Measurements from ENCODE around the gene KCNC4. TPM values are rescaled to one million over a fixed set of nuclear protein-coding genes. Genes with fewer than 3 reads are reported as not detected.

KCNC4 gene
- total and polyA plus RNA-seq, 2 of the 13 experiments (the other 11 are each of a cell fraction or from before 2014, with no cell fraction given), result 0.24 to 0.66 TPM

DNA sequence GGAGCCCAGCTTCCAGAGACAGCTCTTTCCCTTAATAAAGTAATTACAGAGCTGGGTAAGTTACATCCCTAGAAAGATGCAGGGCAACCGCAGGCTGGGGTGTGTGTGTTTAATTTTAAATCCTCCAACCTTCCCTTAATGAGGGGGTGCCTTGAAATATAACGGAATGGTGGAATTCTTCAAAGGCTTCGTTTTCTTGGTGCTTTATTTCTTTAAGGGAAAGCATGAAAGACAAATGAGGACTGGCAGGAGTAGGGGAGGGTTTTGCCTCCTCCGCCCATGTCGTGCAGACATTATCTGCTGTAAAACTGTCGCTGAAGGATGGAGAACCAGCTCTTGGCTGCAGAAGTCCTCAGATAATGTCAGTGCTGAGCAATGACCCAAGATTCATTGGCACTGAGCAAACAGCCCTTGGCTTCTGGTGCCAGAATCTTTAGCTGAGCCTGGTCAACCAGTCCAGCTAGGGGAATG is 44.3 kb upstream of the KCNC4 start:
- no peak overlapping the region for H3K27ac ChIP-seq (ENCODE audit: extremely low read length, insufficient read depth, low read length)
- H4K20me1 ChIP-seq (ENCODE audit: insufficient read depth, low read length), result no peaks in the 10 kb centered on the region
- in situ Hi-C loops (cut with HindIII; ENCODE audit: extremely low pct_ligation_motif_present, low pct_unique_long_range_greater_than_20kb) (no loop called here), intact Hi-C loops (cut with micrococcal nuclease; ENCODE audit: unreplicated experiment) (no loop called here)
- no peak for TF ChIP-seq ZNF749 (CRISPR knock-in tag; IDR thresholded peaks at IDR 0.05; ENCODE audit: borderline replicate concordance)
- TF ChIP-seq PLRG1 (conservative IDR thresholded peaks at IDR 0.05), result no peak
- no peak for TF ChIP-seq RARA (CRISPR knock-in tag; IDR thresholded peaks at IDR 0.05)
- no peak for TF ChIP-seq SPEN (CRISPR knock-in tag; IDR thresholded peaks at IDR 0.05; ENCODE audit: low read depth)
- no peak for TF ChIP-seq SOX6 (IDR thresholded peaks at IDR 0.05)
- TF ChIP-seq SOX6 (CRISPR knock-in tag; IDR thresholded peaks at IDR 0.05), result no peak
- TF ChIP-seq STAT5B (CRISPR knock-in tag; IDR thresholded peaks at IDR 0.05), result no peak
- no peak for TF ChIP-seq KLF9 (CRISPR knock-in tag; IDR thresholded peaks at IDR 0.05; ENCODE audit: low read depth)
- no peak for TF ChIP-seq TEAD2 (CRISPR knock-in tag; IDR thresholded peaks at IDR 0.05)
- no peak for TF ChIP-seq NR2F6 (IDR thresholded peaks at IDR 0.05)
- no peak for TF ChIP-seq NR2F6 (CRISPR knock-in tag; IDR thresholded peaks at IDR 0.05)
- TF ChIP-seq TCF7 (IDR thresholded peaks at IDR 0.05; ENCODE audit: low read depth), result no peak
- TF ChIP-seq, protein P1, sequence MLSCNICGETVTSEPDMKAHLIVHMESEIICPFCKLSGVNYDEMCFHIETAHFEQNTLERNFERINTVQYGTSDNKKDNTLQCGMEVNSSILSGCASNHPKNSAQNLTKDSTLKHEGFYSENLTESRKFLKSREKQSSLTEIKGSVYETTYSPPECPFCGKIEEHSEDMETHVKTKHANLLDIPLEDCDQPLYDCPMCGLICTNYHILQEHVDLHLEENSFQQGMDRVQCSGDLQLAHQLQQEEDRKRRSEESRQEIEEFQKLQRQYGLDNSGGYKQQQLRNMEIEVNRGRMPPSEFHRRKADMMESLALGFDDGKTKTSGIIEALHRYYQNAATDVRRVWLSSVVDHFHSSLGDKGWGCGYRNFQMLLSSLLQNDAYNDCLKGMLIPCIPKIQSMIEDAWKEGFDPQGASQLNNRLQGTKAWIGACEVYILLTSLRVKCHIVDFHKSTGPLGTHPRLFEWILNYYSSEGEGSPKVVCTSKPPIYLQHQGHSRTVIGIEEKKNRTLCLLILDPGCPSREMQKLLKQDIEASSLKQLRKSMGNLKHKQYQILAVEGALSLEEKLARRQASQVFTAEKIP (CRISPR knock-in tag; IDR thresholded peaks at IDR 0.05; ENCODE audit: borderline replicate concordance), result no peak
- TF ChIP-seq KAT7 (CRISPR knock-in tag; IDR thresholded peaks at IDR 0.05; ENCODE audit: borderline replicate concordance), result no peak
- TF ChIP-seq YY1 (IDR thresholded peaks at IDR 0.05; ENCODE audit: insufficient read depth, insufficient replicate concordance, low read depth, low read length), result no peak
- TF ChIP-seq, protein P2, sequence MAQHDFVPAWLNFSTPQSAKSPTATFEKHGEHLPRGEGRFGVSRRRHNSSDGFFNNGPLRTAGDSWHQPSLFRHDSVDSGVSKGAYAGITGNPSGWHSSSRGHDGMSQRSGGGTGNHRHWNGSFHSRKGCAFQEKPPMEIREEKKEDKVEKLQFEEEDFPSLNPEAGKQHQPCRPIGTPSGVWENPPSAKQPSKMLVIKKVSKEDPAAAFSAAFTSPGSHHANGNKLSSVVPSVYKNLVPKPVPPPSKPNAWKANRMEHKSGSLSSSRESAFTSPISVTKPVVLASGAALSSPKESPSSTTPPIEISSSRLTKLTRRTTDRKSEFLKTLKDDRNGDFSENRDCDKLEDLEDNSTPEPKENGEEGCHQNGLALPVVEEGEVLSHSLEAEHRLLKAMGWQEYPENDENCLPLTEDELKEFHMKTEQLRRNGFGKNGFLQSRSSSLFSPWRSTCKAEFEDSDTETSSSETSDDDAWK (CRISPR knock-in tag; IDR thresholded peaks at IDR 0.05), result no peak
- TF ChIP-seq HES4 (CRISPR knock-in tag; IDR thresholded peaks at IDR 0.05; ENCODE audit: borderline replicate concordance), result no peak
- TF ChIP-seq TBX2 (CRISPR knock-in tag; IDR thresholded peaks at IDR 0.05; ENCODE audit: borderline replicate concordance), result no peak
- TF ChIP-seq ZNF816 (CRISPR knock-in tag; IDR thresholded peaks at IDR 0.05; ENCODE audit: borderline replicate concordance), result no peak
- no peak for TF ChIP-seq CEBPG (CRISPR knock-in tag; IDR thresholded peaks at IDR 0.05)
- TF ChIP-seq POLR2AphosphoS5 (IDR thresholded peaks at IDR 0.05; ENCODE audit: low read depth, low read length), result no peak
- H3K36me3 ChIP-seq (replicated peaks in 1 of 2; ENCODE audit: control insufficient read depth in 1 of 2, insufficient read depth in 2 of 2, low read length in 2 of 2), result no peaks in the 10 kb centered on the region
- H3K27me3 ChIP-seq (ENCODE audit: control insufficient read depth in 1 of 2, insufficient read depth in 2 of 2, low read length in 2 of 2), result peaks cover 4 to 53% of the 10 kb centered on the region in 2 experiments
- H3K9ac ChIP-seq (ENCODE audit: insufficient read depth, low read depth, low read length), result no peak overlapping the region
- no peaks in the 10 kb centered on the region for H3K4me1 ChIP-seq (ENCODE audit: insufficient read depth, low read length)
- BruUV-seq (replicated peaks), result no TSS peak
- ChIA-PET CTCF (ENCODE audit: low intra/inter-chr PET ratio, low total read pairs) (no interaction called here), POLR2A (no interaction called here)
- H3K4me3 ChIP-seq (replicated peaks in 1 of 3; ENCODE audit: insufficient read depth in 1 of 3, low read depth in 2 of 3, low read length in 3 of 3), result no peak overlapping the region
- no peak for ATAC-seq
- no peak for FAIRE-seq
- WGBS (ENCODE audit: low lambda C conversion rate), result 24% methylated on average over 6 of the region's 6 CpGs
- H3K79me2 ChIP-seq (ENCODE audit: insufficient read depth, low read length), result no peaks in the 10 kb centered on the region
- no peak overlapping the region for H2AFZ ChIP-seq (ENCODE audit: low read length)
- H3K4me2 ChIP-seq (ENCODE audit: low read depth, low read length), result no peak overlapping the region
- no peaks in the 10 kb centered on the region for H3K9me3 ChIP-seq (ENCODE audit: low read length)
- no peak for DNase-seq (ENCODE audit: low spot score)
